Omental fat pad (tissue), 4 donors: Measurements from ENCODE around the gene STON2. TPM values are rescaled to one million over a fixed set of nuclear protein-coding genes. Genes with fewer than 3 reads are reported as not detected.

Source experiments
- ATAC-seq: fragments of 150-250 bp; one replicate; pipeline ENCODE4 v1.9.1; 2016; ENCODE audit warnings: mild to moderate bottlenecking, moderate library complexity; ENCODE audit not compliant: low FRiP score
- DNase-seq: peaks from one replicate; pipeline ENCODE4 v3.0.0-alpha.2; 2019; ENCODE audit warnings: low spot score
- CTCF ChIP-seq, 3 donors: fragments of 450-650 bp; IDR thresholded peaks; one replicate each; pipeline ENCODE4 v1.5.1; 2016 to 2017; ENCODE audit warnings: antibody characterized with exemption in 3 of 3, mild to moderate bottlenecking in 3 of 3, moderate library complexity in 2 of 3
- total RNA-seq, 4 donors: library from RNA; depleted of rRNA; stranded (reverse); fragments of >200 nt; gene quantifications; one replicate each; pipeline ENCODE4 v1.1.0, GENCODE V29; 2016

The STON2 gene
- total RNA-seq, 4 donors from 2014 or later = 8.0 to 31.4 (median 18.6) TPM

GRCh38 chr14:81313775-81314429, 86.2 kb downstream of the STON2 start:
- ATAC-seq = no peak
- TF ChIP-seq CTCF (IDR thresholded peaks at IDR 0.05) = no peak

DNA sequence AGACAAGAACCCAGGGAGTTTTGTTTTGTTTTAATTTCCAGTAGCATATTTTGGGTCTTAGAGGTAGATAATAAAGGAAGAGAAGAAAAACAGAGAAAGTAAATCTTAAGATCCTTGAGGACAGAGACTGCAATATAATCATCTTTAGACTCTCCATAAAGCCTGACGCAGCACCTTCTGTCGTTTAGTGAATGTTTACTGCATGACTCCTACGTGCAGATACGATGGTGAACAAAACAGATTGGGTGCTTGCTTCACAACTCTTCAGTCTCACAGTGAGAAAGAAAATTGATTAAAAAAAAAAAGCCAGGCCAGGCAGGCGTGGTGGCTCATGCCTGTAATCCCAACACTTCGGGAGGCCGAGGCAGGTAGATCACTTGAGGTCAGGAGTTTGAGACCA, 86.9 kb downstream of the STON2 start:
- ATAC-seq = no peak
- no peak for DNase-seq
- no peak for TF ChIP-seq CTCF (IDR thresholded peaks at IDR 0.05)

More at GRCh38 chr14:81313775-81314429, 86.2 kb downstream of the STON2 start:
- DNase-seq = no peak

DNA sequence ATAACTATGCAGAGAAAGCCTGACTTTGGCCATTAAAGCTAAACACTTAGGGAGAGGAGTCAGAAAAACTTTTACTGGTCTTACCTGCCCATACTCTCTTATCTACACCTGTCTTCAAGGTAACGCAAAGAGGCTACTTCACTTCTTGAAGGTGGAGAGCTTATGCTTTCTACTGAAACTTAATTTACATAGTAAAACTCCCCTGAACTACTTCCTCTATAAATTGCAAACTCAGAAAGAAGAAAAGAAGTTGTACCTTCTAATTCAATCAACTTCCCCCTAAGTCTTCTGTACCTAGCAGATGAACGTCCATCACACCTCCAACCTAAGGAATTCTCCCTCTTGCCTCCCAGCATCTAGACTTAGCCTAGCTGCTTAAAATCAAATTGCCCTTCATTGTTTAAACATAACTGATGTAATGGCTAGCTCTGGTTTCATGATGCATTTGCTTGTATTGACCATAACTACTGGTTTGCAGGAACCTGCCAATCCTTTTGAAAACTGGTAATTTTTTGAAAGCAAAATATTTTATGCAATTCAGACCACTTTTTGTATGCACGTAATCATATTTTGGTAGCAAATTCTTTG, 87.7 kb downstream of the STON2 start:
- TF ChIP-seq CTCF (IDR thresholded peaks at IDR 0.05) = no peak
- DNase-seq (no peak), ATAC-seq (no peak)

- TF ChIP-seq CTCF (IDR thresholded peaks at IDR 0.05) = no peak
- no peak for ATAC-seq
- DNase-seq = no peak
Observed at GRCh38 chr14:81311778-81312177, 88.3 kb downstream of the STON2 start.

GRCh38 chr14:81311141-81311540, 89.0 kb downstream of the STON2 start:
- no peak for TF ChIP-seq CTCF (IDR thresholded peaks at IDR 0.05)
- DNase-seq = no peak
- no peak for ATAC-seq

GRCh38 chr14:81310606-81311005, 89.5 kb downstream of the STON2 start:
- ATAC-seq (no peak), DNase-seq (no peak)
- TF ChIP-seq CTCF (IDR thresholded peaks at IDR 0.05) = no peak

GRCh38 chr14:81309511-81309910, 90.6 kb downstream of the STON2 start:
- DNase-seq (no peak), ATAC-seq (no peak)
- no peak for TF ChIP-seq CTCF (IDR thresholded peaks at IDR 0.05)
